ENCODE data around the gene DEK. TPM values are rescaled to one million over a fixed set of nuclear protein-coding genes. Genes with fewer than 3 reads are reported as not detected.

DEK gene
- total RNA-seq, 1 donor from 2014 or later, result 97.9 TPM

Small RNA genes lying within 50 kb of the gene (small RNA-seq; reads per million reads assigned to genes)
- gene AL138825.1 (ENCODE audit: low replicate concordance), result not detected
- not detected for gene RF00019 (ENCODE audit: low replicate concordance)
- gene RNU6-263P (ENCODE audit: low replicate concordance), result not detected

Other genes starting within 250 kb of the DEK start
- gene NHLRC1, start 141.9 kb downstream of the DEK start, total RNA-seq, result 1.2 TPM
- 4.2 TPM for gene TPMT, start 109.5 kb downstream of the DEK start, total RNA-seq
- 40.8 TPM for gene KDM1B, start 109.1 kb downstream of the DEK start, total RNA-seq
- 2.0 TPM for gene RNF144B, start 122.8 kb upstream of the DEK start, total RNA-seq

Measured in temporal lobe (tissue), 2 donors.